ENCODE data around the gene PNMA8A. TPM values are rescaled to one million over a fixed set of nuclear protein-coding genes. Genes with fewer than 3 reads are reported as not detected.

Gene PNMA8A
- total RNA-seq, 4 donors from 2014 or later, result 1.4 to 5.3 (median 2.5) TPM

GRCh38 chr19:46420056-46420455 lies 51.3 kb downstream of the PNMA8A start:
- peaks cover 0 to 29% (median 0%) of the 10 kb centered on the region in 4 donors for H3K27me3 ChIP-seq
- no peak for DNase-seq (ENCODE audit: extremely low spot score)
- no peaks in the 10 kb centered on the region for H3K36me3 ChIP-seq
- 80% methylated on average over 7 of the region's 7 CpGs for WGBS
- no peak overlapping the region for H3K4me3 ChIP-seq
- H3K27ac ChIP-seq (replicated peaks in 1 of 4), result no peak overlapping the region
- no peaks in the 10 kb centered on the region for H3K9me3 ChIP-seq
- intact Hi-C loops (cut with DNase I), result no loop called here
- TF ChIP-seq POLR2A (IDR thresholded peaks at IDR 0.05; ENCODE audit: low read depth), result no peak
- no peak for TF ChIP-seq CTCF (IDR thresholded peaks at IDR 0.05)
- TF ChIP-seq POLR2AphosphoS5 (IDR thresholded peaks at IDR 0.05), result no peak
- no peak for TF ChIP-seq EP300 (IDR thresholded peaks at IDR 0.05)
- peaks cover 0 to 15% (median 13%) of the 10 kb centered on the region in 4 donors for H3K4me1 ChIP-seq

Other genes starting within 250 kb of the PNMA8A start
- not detected for gene IGFL1, start 241.8 kb downstream of the PNMA8A start, total RNA-seq
- gene HIF3A, start 174.5 kb downstream of the PNMA8A start, total RNA-seq, result 100 to 1,000 TPM in 3 of 4 donors, 10 to 100 TPM in 1; 98.2 to 268 (median 160) TPM
- gene PPP5C, start 124.5 kb downstream of the PNMA8A start, total RNA-seq, result 10 to 100 TPM; 39.9 to 74.7 (median 61.9) TPM
- 10 to 100 TPM in 1 of 4 donors, 1 to 10 TPM in 3; 4.5 to 11.6 (median 4.9) TPM for gene CCDC8, start 58.0 kb downstream of the PNMA8A start, total RNA-seq
- under 1 TPM; 0.13 to 0.42 (median 0.17) TPM for gene PNMA8C, start 42.6 kb downstream of the PNMA8A start, total RNA-seq
- gene PNMA8B, start 24.3 kb upstream of the PNMA8A start, total RNA-seq, result 1 to 10 TPM; 1.5 to 3.3 (median 1.6) TPM
- 100 to 1,000 TPM; 114 to 155 (median 129) TPM for gene CALM3, start 129.8 kb upstream of the PNMA8A start, total RNA-seq
- 1 to 10 TPM; 5.9 to 9.1 (median 7.1) TPM for gene PTGIR, start 153.5 kb upstream of the PNMA8A start, total RNA-seq
- not detected for gene GNG8, start 164.6 kb upstream of the PNMA8A start, total RNA-seq
- 100 to 1,000 TPM in 1 of 4 donors, 10 to 100 TPM in 3; 46.7 to 119 (median 65.1) TPM for gene DACT3, start 189.6 kb upstream of the PNMA8A start, total RNA-seq
- gene PRKD2, start 245.6 kb upstream of the PNMA8A start, total RNA-seq, result 10 to 100 TPM; 12.8 to 33.3 (median 22.4) TPM

Measured in esophagus muscularis mucosa (tissue), 4 donors.